Upper lobe of left lung (tissue), 4 donors: ENCODE results near the gene SATB1.

Experiments
- CTCF ChIP-seq, 6 experiments: fragments of 450-650 bp in 4 of 6; fragments of 200-600 bp in 2 of 6; sonication (generic) in 2 of 6; IDR thresholded peaks; one replicate each; pipeline ENCODE4 v1.5.1; 2016 to 2019; ENCODE audit warnings: antibody characterized with exemption in 6 of 6
- POLR2A ChIP-seq, 4 donors: fragments of 450-650 bp; IDR thresholded peaks; one replicate each; pipeline ENCODE4 v1.5.1; 2016 to 2017; ENCODE audit warnings: antibody characterized with exemption in 4 of 4, mild to moderate bottlenecking in 2 of 4
- POLR2AphosphoS5 ChIP-seq, 2 donors: sonication (generic); formaldehyde crosslinking; IDR thresholded peaks; one replicate each; pipeline ENCODE4 v1.5.1; 2017; ENCODE audit warnings: antibody characterized with exemption in 2 of 2

- TF ChIP-seq CTCF (IDR thresholded peaks at IDR 0.05) (no peak), POLR2AphosphoS5 (IDR thresholded peaks at IDR 0.05) (no peak), POLR2A (IDR thresholded peaks at IDR 0.05) (no peak)
These were observed 22.8 kb downstream of the SATB1 start for GRCh38 chr3:18402239-18402799.
